Tibial nerve (tissue), 4 donors: ENCODE measurements around the gene NTM. TPM values are rescaled to one million over a fixed set of nuclear protein-coding genes. Genes with fewer than 3 reads are reported as not detected.
"Not testable (repeated sequence)": the region's sequence is repeated elsewhere in the genome, so short reads cannot be mapped to it uniquely, and the experiment has no call there.

ENCODE experiments used
- DNase-seq, 2 donors: peaks; one replicate each; pipeline ENCODE4 v3.0.0-alpha.2; 2019; ENCODE audit warnings: low spot score in 2 of 2
- H3K27ac ChIP-seq, 4 donors: fragments of 200-600 bp; sonication (generic) in 3 of 4; one replicate each; pipeline ENCODE4 v1.5.1; 2017 to 2019; ENCODE audit warnings: mild to moderate bottlenecking in 1 of 4
- H3K27me3 ChIP-seq, 2 donors: fragments of 200-600 bp; sonication (generic) in 1 of 2; one replicate each; pipeline versions ENCODE4 v1.5.1 to v1.6.0; 2017 to 2019
- H3K36me3 ChIP-seq, 3 donors: fragments of 200-600 bp; sonication (generic); one replicate each; pipeline ENCODE4 v1.5.1; 2018 to 2019
- H3K4me1 ChIP-seq, 4 donors: fragments of 200-600 bp; sonication (generic) in 3 of 4; one replicate each; pipeline ENCODE4 v1.5.1; 2017 to 2019
- H3K4me3 ChIP-seq, 4 donors: fragments of 200-600 bp; sonication (generic) in 3 of 4; one replicate each; pipeline ENCODE4 v1.5.1; 2017 to 2019; ENCODE audit warnings: mild to moderate bottlenecking in 1 of 4, moderate library complexity in 1 of 4
- H3K9me3 ChIP-seq, 4 donors: fragments of 200-600 bp; sonication (generic) in 3 of 4; one replicate each; pipeline ENCODE4 v1.5.1; 2017 to 2019
- EP300 ChIP-seq, 2 donors: sonication (generic); formaldehyde crosslinking; IDR thresholded peaks; one replicate each; pipeline ENCODE4 v1.6.1; 2017; ENCODE audit warnings: antibody characterized with exemption in 2 of 2, mild to moderate bottlenecking in 1 of 2
- POLR2A ChIP-seq, 2 donors: fragments of 450-650 bp; IDR thresholded peaks; one replicate each; pipeline ENCODE4 v1.6.1; 2017; ENCODE audit warnings: antibody characterized with exemption in 2 of 2, mild to moderate bottlenecking in 2 of 2, moderate library complexity in 2 of 2
- WGBS, 2 donors: methylation state at CpG; one replicate each; pipeline ENCODE4 v1.1.5; 2018; 5-methylcytosine and 5-hydroxymethylcytosine counted together
- total RNA-seq, 4 donors: library from RNA; depleted of rRNA; stranded (reverse); fragments of >200 nt; gene quantifications; one replicate each; pipeline ENCODE4 v1.1.0, GENCODE V29; 2016
- TF ChIP-seq, protein P1 (sequence below), 5 experiments: fragments of 200-600 bp in 3 of 5; fragments of 450-650 bp in 2 of 5; sonication (generic) in 3 of 5; IDR thresholded peaks; one replicate each; pipeline ENCODE4 v1.5.1; 2016 to 2019; ENCODE audit warnings: antibody characterized with exemption in 5 of 5, mild to moderate bottlenecking in 3 of 5, moderate library complexity in 2 of 5

Gene NTM
- total RNA-seq, 4 donors from 2014 or later: 3.7 to 11.4 (median 10.8) TPM

DNA sequence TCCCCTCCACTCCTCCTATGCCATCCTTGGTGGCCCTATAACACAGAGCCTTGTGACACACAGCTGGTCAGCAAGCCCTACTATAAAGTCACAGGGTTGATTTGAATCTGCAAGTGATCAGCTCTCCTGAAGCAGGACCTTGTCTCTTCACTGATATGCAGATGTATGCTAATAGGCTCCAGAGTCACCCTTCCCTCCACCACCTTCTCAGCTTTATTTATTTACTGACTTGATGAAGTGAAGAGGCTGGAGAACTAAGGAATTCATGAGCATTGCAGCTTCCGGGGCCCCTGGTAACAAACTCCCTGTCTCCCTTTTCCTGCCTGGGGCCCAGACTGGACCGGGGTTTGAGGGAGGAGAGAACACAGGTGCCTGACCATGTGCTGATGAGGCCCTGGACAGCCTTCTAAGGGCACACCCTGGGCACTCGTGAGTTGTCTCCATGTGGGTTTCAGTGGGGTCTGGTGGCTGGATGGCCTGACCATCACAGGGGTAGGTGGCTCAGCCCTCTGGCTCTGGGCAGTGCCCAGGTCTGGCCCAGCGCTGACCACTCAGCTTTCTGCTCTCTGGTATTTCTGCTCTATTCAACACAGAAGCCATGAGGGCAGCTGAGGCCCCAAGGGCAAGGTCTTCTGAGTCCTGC lies 307.5 kb downstream of the NTM start:
- H3K4me3 ChIP-seq: no peak overlapping the region
- no peaks in the 10 kb centered on the region for H3K36me3 ChIP-seq
- no peak overlapping the region for H3K27ac ChIP-seq
- no peak for DNase-seq
- no peaks in the 10 kb centered on the region for H3K9me3 ChIP-seq
- peaks cover 0 to 11% (median 0%) of the 10 kb centered on the region in 4 donors for H3K4me1 ChIP-seq
- TF ChIP-seq EP300 (IDR thresholded peaks at IDR 0.05) (no peak), POLR2A (IDR thresholded peaks at IDR 0.05) (no peak)
- TF ChIP-seq, protein P1, sequence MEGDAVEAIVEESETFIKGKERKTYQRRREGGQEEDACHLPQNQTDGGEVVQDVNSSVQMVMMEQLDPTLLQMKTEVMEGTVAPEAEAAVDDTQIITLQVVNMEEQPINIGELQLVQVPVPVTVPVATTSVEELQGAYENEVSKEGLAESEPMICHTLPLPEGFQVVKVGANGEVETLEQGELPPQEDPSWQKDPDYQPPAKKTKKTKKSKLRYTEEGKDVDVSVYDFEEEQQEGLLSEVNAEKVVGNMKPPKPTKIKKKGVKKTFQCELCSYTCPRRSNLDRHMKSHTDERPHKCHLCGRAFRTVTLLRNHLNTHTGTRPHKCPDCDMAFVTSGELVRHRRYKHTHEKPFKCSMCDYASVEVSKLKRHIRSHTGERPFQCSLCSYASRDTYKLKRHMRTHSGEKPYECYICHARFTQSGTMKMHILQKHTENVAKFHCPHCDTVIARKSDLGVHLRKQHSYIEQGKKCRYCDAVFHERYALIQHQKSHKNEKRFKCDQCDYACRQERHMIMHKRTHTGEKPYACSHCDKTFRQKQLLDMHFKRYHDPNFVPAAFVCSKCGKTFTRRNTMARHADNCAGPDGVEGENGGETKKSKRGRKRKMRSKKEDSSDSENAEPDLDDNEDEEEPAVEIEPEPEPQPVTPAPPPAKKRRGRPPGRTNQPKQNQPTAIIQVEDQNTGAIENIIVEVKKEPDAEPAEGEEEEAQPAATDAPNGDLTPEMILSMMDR (IDR thresholded peaks at IDR 0.05): no peak
- 31 to 72% methylated on average over 3 to 4 of the region's 4 CpGs for WGBS, 2 donors
- peaks cover 0 to 7% of the 10 kb centered on the region in 2 donors for H3K27me3 ChIP-seq

DNA sequence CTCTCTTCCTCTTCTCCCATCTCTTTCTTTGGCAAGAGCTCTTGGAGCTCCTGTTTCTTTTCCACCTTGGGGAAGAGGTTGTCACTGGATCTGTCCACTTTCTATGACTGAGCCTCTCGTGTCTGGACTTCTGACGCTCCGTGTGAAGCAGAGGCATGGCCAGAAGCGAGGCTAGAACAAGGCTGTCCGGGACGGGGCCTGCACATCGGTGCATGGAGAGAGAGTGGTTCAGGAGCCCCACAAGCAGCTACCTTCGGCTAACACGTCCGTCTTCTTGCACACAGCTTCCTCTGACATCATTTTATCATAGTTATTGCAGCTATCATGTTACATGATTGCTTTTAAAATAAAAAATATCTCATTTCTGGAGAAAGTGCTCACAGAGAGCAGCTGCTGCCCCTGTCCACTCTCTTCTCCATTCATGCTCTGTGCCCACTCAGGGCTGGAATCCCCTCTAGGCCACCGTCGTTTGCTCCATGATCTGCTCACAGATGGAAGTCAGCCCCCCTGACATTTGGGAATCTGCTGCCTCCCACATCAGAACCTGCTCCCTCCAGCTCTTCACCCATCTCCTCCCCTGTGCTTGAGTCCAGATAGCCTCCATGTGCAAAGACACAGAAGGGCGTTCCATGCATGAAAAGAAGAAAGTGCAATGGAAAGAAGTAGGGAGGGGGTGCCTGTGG lies 308.4 kb downstream of the NTM start:
- Histone ChIP-seq H3K27ac (no peak overlapping the region), H3K27me3 (peaks cover 0 to 11% of the 10 kb centered on the region in 2 donors), H3K4me3 (no peak overlapping the region), H3K4me1 (peaks cover 0 to 11% (median 0%) of the 10 kb centered on the region in 4 donors), H3K36me3 (no peaks in the 10 kb centered on the region), H3K9me3 (no peaks in the 10 kb centered on the region)
- TF ChIP-seq POLR2A (IDR thresholded peaks at IDR 0.05) (no peak), EP300 (IDR thresholded peaks at IDR 0.05) (no peak)
- TF ChIP-seq, protein P1 (IDR thresholded peaks at IDR 0.05): no peak
- 65 to 76% methylated on average over 13 of the region's 13 CpGs for WGBS, 2 donors
- DNase-seq: no peak

DNA sequence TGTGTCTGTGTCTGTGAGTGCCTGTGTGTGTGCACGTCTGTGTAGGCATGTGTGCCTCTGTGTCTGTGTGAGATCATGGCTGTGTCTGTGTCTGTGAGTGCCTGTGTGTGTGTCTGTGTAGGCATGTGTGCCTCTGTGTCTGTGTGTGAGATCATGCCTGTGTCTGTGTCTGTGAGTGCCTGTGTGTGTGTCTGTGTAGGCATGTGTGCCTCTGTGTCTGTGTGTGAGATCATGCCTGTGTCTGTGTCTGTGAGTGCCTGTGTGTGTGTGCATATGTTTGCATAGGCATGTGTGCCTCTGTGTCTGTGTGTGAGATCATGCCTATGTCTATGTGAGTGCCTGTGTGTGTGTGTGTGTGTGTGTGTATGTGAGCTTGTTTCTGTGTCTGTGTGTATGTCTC lies 310.0 kb downstream of the NTM start:
- H3K27ac ChIP-seq, H3K4me1 ChIP-seq, H3K4me3 ChIP-seq, H3K9me3 ChIP-seq, DNase-seq, H3K36me3 ChIP-seq: not testable (repeated sequence)
- peaks cover 0 to 21% of the 10 kb centered on the region in 2 donors for H3K27me3 ChIP-seq
- WGBS, 2 donors: 40 to 50% methylated on average over 1 of the region's 1 CpG

DNA sequence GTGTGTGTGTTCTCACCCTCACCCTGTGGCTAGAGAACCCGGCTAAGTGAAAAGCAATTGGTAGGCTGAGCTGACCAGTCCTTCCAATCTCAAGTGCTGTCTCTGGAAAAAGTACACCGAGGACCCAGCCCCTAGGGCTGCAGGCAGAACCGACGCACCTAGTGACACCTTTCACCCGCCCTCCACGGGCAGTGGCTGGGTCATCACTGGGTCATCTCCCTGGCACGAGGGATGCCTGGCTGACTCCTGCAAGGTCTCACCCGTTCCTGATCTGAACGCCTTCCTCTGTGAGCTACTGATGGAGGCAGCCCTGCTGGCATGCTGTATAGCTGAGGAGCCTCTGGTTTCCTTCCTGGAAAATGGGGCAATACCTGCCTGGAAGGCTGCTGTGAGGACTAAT lies 311.5 kb downstream of the NTM start:
- 75 to 80% methylated on average over 8 to 9 of the region's 9 CpGs for WGBS, 2 donors
- TF ChIP-seq POLR2A (IDR thresholded peaks at IDR 0.05) (no peak), EP300 (IDR thresholded peaks at IDR 0.05) (no peak)
- TF ChIP-seq, protein P1 (IDR thresholded peaks at IDR 0.05): no peak

DNA sequence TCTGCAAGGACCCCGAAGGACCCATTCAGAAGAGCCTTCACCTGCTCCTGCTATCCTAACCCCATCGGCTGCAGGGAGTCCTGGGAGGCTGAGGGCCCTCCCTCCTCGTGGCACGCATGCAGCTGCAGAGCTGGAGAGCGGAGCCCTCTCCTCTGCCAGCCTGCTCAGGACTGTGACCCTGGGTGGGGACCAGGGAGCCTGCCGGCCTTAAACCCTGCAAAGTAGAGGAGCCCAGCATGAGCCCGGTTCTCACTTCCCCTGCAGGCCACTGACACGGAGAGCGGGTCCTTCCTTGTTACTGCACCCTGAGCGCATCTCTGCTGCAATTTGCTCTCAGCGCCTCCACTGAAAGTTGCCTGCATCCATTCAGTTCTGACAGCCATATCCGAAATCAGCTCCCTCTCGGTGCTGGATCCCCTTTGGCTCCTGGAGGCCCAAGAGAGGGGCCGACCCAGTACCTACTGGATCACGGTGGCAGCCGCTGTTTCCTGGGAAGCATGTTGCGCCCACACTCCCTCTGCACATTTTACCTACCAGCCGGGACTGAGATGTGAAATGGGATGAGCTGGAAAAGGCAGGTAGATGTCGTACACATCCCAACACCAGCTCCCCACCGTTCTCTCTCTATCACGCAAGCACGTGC lies 312.1 kb downstream of the NTM start:
- Histone ChIP-seq H3K9me3 (no peaks in the 10 kb centered on the region), H3K27me3 (peaks cover 0 to 21% of the 10 kb centered on the region in 2 donors), H3K4me3 (no peak overlapping the region), H3K4me1 (peaks cover 0 to under 1% (median 0%) of the 10 kb centered on the region in 4 donors), H3K27ac (no peak overlapping the region), H3K36me3 (no peaks in the 10 kb centered on the region)
- WGBS, 2 donors: 79 to 85% methylated on average over 16 to 21 of the region's 22 CpGs
- DNase-seq: no peak
- no peak for TF ChIP-seq EP300 (IDR thresholded peaks at IDR 0.05)
- TF ChIP-seq POLR2A (IDR thresholded peaks at IDR 0.05): no peak

More for the DNA sequence above, 311.5 kb downstream of the NTM start:
- H3K4me1 ChIP-seq: no peaks in the 10 kb centered on the region
- H3K36me3 ChIP-seq: no peaks in the 10 kb centered on the region
- peaks cover 0 to 21% of the 10 kb centered on the region in 2 donors for H3K27me3 ChIP-seq
- H3K9me3 ChIP-seq: no peaks in the 10 kb centered on the region
- H3K4me3 ChIP-seq: no peak overlapping the region
- no peak for DNase-seq
- no peak overlapping the region for H3K27ac ChIP-seq

DNA sequence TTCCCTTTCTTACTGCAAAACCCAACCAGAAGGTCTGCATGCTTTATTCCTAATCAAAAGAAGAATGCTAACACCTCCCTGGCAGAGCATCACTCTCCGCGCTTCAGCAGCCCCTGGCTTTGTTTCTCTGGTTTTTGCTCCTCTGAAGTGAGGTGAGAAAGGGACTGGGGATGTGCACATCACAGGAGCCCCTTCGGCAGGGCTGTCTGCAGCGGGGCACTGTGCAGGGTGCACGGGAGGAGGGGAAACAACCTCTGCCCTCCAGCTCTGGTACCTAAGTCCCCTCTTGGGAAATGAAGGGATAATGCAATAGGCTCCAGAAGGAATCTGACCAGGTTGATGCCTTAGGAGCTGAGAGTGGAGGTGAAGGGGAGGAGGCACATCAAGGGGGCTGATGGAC lies 312.7 kb downstream of the NTM start:
- H3K4me1 ChIP-seq: peaks cover 0 to 7% (median 0%) of the 10 kb centered on the region in 4 donors
- H3K9me3 ChIP-seq: no peaks in the 10 kb centered on the region
- no peak overlapping the region for H3K4me3 ChIP-seq
- TF ChIP-seq EP300 (IDR thresholded peaks at IDR 0.05): no peak
- TF ChIP-seq POLR2A (IDR thresholded peaks at IDR 0.05): no peak
- TF ChIP-seq, protein P1 (IDR thresholded peaks at IDR 0.05): no peak
- H3K36me3 ChIP-seq: no peaks in the 10 kb centered on the region
- WGBS, 2 donors: 77 to 86% methylated on average over 5 of the region's 5 CpGs
- peaks cover 0 to 21% of the 10 kb centered on the region in 2 donors for H3K27me3 ChIP-seq
- no peak overlapping the region for H3K27ac ChIP-seq
- no peak for DNase-seq
